HepG2 (cell line): ENCODE data around the gene PNPLA2. TPM values are rescaled to one million over a fixed set of nuclear protein-coding genes. Genes with fewer than 3 reads are reported as not detected.
A peak's percentile ranks its signal among the peaks of the same experiment; 100 is the strongest.

Source experiments
- ATAC-seq: fragments of 200-7000 bp; cut with Tn5 transposase; 3 replicates; pipeline ENCODE4 v1.9.1; 2020; ENCODE audit warnings: mild to moderate bottlenecking, moderate library complexity
- BruUV-seq: library from RNA; stranded (reverse); fragments of 400-500 nt; replicated peaks from 2 replicates; lab custom pipeline; 2021; lab: Mats Ljungman, UMichigan
- CTCF ChIA-PET: fragments of 300-600 bp; formaldehyde crosslinking; extraction: SDS; loops from one replicate; lab custom pipeline; 2021; ENCODE audit warnings: low total read pairs, inconsistent platforms, low intra/inter-chr PET ratio; lab: Yijun Ruan, JAX
- POLR2A ChIA-PET: fragments of 350-600 bp; sonication (Branson Sonifier 250); formaldehyde crosslinking; loops from one replicate; lab custom pipeline; 2020; ENCODE audit warnings: antibody characterized with exemption, inconsistent platforms; lab: Yijun Ruan, JAX
- DNase-seq: peaks from one replicate; pipeline ENCODE4 v3.0.0-alpha.2; 2015; ENCODE audit warnings: low spot score
- FAIRE-seq: peaks from 3 replicates; lab custom pipeline; 2011; peaks lifted over from hg19 to GRCh38; lab: Jason Lieb, UNC
- H2AFZ ChIP-seq: one replicate; pipeline ENCODE4 v1.6.1; 2011; ENCODE audit warnings: low read length, inconsistent platforms
- H3K27ac ChIP-seq: fragments of 300-600 bp; 3 replicates; pipeline ENCODE4 v1.8.0; 2011; ENCODE audit warnings: mixed run types, mild to moderate bottlenecking, mixed read lengths, low read length, inconsistent platforms; ENCODE audit not compliant: insufficient read depth; ENCODE audit errors: extremely low read length
- H3K27me3 ChIP-seq, 2 experiments: fragments of 200-600 bp in 1 of 2; 2 replicates in 1 of 2; 3 replicates in 1 of 2; pipeline versions ENCODE4 v1.6.0 to v1.8.0; 2011; ENCODE audit warnings: low read length in 2 of 2, mild to moderate bottlenecking in 2 of 2, moderate library complexity in 2 of 2, inconsistent platforms in 1 of 2; ENCODE audit not compliant: insufficient read depth in 2 of 2, control insufficient read depth in 1 of 2
- H3K36me3 ChIP-seq, 2 experiments: fragments of 200-600 bp in 1 of 2; replicated peaks in 1 of 2; 2 replicates in 1 of 2; 3 replicates in 1 of 2; pipeline versions ENCODE4 v1.5.1 to v1.8.0; 2011; ENCODE audit warnings: low read length in 2 of 2, inconsistent platforms in 1 of 2; ENCODE audit not compliant: insufficient read depth in 2 of 2, control insufficient read depth in 1 of 2
- H3K4me1 ChIP-seq: 2 replicates; pipeline ENCODE4 v1.5.1; 2012; ENCODE audit warnings: low read length, inconsistent platforms; ENCODE audit not compliant: insufficient read depth
- H3K4me2 ChIP-seq: 2 replicates; pipeline ENCODE4 v1.6.0; 2011; ENCODE audit warnings: low read depth, low read length, inconsistent platforms
- H3K4me3 ChIP-seq, 3 experiments: fragments of 200-600 bp in 1 of 3; sonication (generic), shearing (Covaris generic) in 1 of 3; replicated peaks in 1 of 3; 2 replicates each; pipeline ENCODE4 v1.5.1; 2011 to 2016; ENCODE audit warnings: low read length in 3 of 3, inconsistent platforms in 2 of 3, low read depth in 2 of 3, mild to moderate bottlenecking in 2 of 3, control low read depth in 1 of 3, mixed read lengths in 1 of 3; ENCODE audit not compliant: insufficient read depth in 1 of 3
- H3K79me2 ChIP-seq: one replicate; pipeline ENCODE4 v1.6.1; 2011; ENCODE audit warnings: low read length, inconsistent platforms; ENCODE audit not compliant: insufficient read depth
- H3K9ac ChIP-seq: 2 replicates; pipeline ENCODE4 v1.6.0; 2011; ENCODE audit warnings: mild to moderate bottlenecking, low read depth, low read length, inconsistent platforms; ENCODE audit not compliant: insufficient read depth
- H3K9me3 ChIP-seq: 2 replicates; pipeline ENCODE4 v1.5.1; 2012; ENCODE audit warnings: mild to moderate bottlenecking, low read length
- H4K20me1 ChIP-seq: 2 replicates; pipeline ENCODE4 v1.6.0; 2011; ENCODE audit warnings: inconsistent platforms, mild to moderate bottlenecking, low read length, moderate library complexity; ENCODE audit not compliant: insufficient read depth
- ARHGAP35 ChIP-seq: sonication (generic); formaldehyde crosslinking; IDR thresholded peaks from 2 replicates; pipeline ENCODE4 v1.9.0; 2022; ENCODE audit warnings: mild to moderate bottlenecking, inconsistent platforms, moderate library complexity, missing genetic modification reagents, borderline replicate concordance
- ARID5B ChIP-seq: IDR thresholded peaks from 2 replicates; pipeline ENCODE4 v1.4.0; 2020; ENCODE audit warnings: mild to moderate bottlenecking, missing genetic modification reagents
- KLF6 ChIP-seq: IDR thresholded peaks from 2 replicates; pipeline ENCODE4 v1.8.0; 2016; ENCODE audit warnings: missing biosample characterization, missing genetic modification reagents
- PATZ1 ChIP-seq: sonication (generic); formaldehyde crosslinking; IDR thresholded peaks from 2 replicates; pipeline ENCODE4 v1.4.0; 2020; ENCODE audit warnings: missing genetic modification reagents
- RBFOX2 ChIP-seq: fragments of 200-400 bp; formaldehyde crosslinking; IDR thresholded peaks from 2 replicates; pipeline ENCODE4 v1.6.1; 2017; ENCODE audit warnings: low read depth, mild to moderate bottlenecking, low read length
- RELA ChIP-seq: sonication (generic); formaldehyde crosslinking; IDR thresholded peaks from 2 replicates; pipeline ENCODE4 v1.4.0; 2020; ENCODE audit warnings: missing genetic modification reagents
- ZNF256 ChIP-seq: sonication (generic); formaldehyde crosslinking; conservative IDR thresholded peaks from 2 replicates; pipeline ENCODE4 v1.4.0; 2020; ENCODE audit warnings: missing genetic modification reagents
- ZNF776 ChIP-seq: sonication (generic); formaldehyde crosslinking; IDR thresholded peaks from 2 replicates; pipeline ENCODE4 v1.4.0; 2020; ENCODE audit warnings: mild to moderate bottlenecking, missing genetic modification reagents
- WGBS: methylation state at CpG from one replicate; pipeline ENCODE4 v1.1.6; 2017; ENCODE audit warnings: low lambda C conversion rate; 5-methylcytosine and 5-hydroxymethylcytosine counted together
- in situ Hi-C: cut with HindIII; loops from 2 replicates; pipeline ENCODE4 v1.10.0; 2017; ENCODE audit warnings: low pct_unique_long_range_greater_than_20kb; ENCODE audit not compliant: extremely low pct_ligation_motif_present
- intact Hi-C: fragments of 100-400 bp; cut with micrococcal nuclease; formaldehyde crosslinking; loops from one replicate; pipeline ENCODE4 v1.10.0; 2022; ENCODE audit not compliant: unreplicated experiment
- polyA plus RNA-seq, 8 experiments: library from polyadenylated mRNA; depleted of rRNA in 3 of 8; stranded (reverse) in 7 of 8; unstranded in 1 of 8; fragments of >200 nt; fragmentation: Illumina TruSeq in 4 of 8; extraction: Trizol in 4 of 8; gene quantifications; 2 replicates each; pipeline versions ENCODE4 v1.2.1 to v1.2.3, GENCODE V29; 2011 to 2016; ENCODE audit warnings: low read depth in 4 of 8, missing spikeins in 1 of 8, mixed read lengths in 1 of 8; ENCODE audit not compliant: insufficient read depth in 1 of 8
- total RNA-seq, 5 experiments: library from RNA; depleted of rRNA; stranded (reverse); fragments of >200 nt; fragmentation: Illumina TruSeq; extraction: Trizol; gene quantifications; 2 replicates each; pipeline ENCODE4 v1.2.3, GENCODE V29; 2016; ENCODE audit warnings: low read depth in 1 of 5
- TF ChIP-seq, protein P1 (sequence below): sonication (generic); formaldehyde crosslinking; IDR thresholded peaks from 2 replicates; pipeline ENCODE4 v1.4.0; 2020; ENCODE audit warnings: missing genetic modification reagents
- TF ChIP-seq, protein P2 (sequence below): sonication (generic); formaldehyde crosslinking; IDR thresholded peaks from 2 replicates; pipeline ENCODE4 v1.5.1; 2020; ENCODE audit warnings: mild to moderate bottlenecking, missing genetic modification reagents, moderate library complexity

PNPLA2 gene
- total and polyA plus RNA-seq, 2 of the 13 experiments (the other 11 are each of a cell fraction or from before 2014, with no cell fraction given), result 10.5 to 43.2 TPM

- DNase-seq, result no peak
- peaks cover 11% of the 10 kb centered on the region for H3K79me2 ChIP-seq
- peak overlapping the region; percentile 71 to 81 (median 77) for H3K4me3 ChIP-seq
- peaks cover 75% of the 10 kb centered on the region for H3K4me1 ChIP-seq
- no CpG with 5 or more reads among the region's 55 CpGs for WGBS
- peaks cover 9% of the 10 kb centered on the region; the same call in 1 of the 2 replicates for H4K20me1 ChIP-seq
- ChIA-PET CTCF (no interaction called here), POLR2A (interaction anchor here (0.6 to 16.1 kb wide), 4 partner anchors 8 to 27 kb away, joined by 5 to 264 read pairs (median 74); partner anchors contain the start of genes PNPLA2, POLR2L, RPLP2 and TSPAN4)
- peak overlapping the region; percentile 61 for H3K27ac ChIP-seq
- peak; percentile 7 for ATAC-seq
- H3K9ac ChIP-seq, result peak overlapping the region; percentile 85
- peaks cover 4 to 14% of the 10 kb centered on the region in 2 experiments; a peak in 3 of 5 replicates for H3K36me3 ChIP-seq
- no peaks in the 10 kb centered on the region for H3K27me3 ChIP-seq
- H2AFZ ChIP-seq, result no peak overlapping the region
- no TSS peak for BruUV-seq
- no peak for FAIRE-seq
- no peaks in the 10 kb centered on the region for H3K9me3 ChIP-seq
- peak overlapping the region; percentile 81 for H3K4me2 ChIP-seq
- intact Hi-C loops (no loop called here), in situ Hi-C loops (no loop called here)
- TF ChIP-seq, protein P1, sequence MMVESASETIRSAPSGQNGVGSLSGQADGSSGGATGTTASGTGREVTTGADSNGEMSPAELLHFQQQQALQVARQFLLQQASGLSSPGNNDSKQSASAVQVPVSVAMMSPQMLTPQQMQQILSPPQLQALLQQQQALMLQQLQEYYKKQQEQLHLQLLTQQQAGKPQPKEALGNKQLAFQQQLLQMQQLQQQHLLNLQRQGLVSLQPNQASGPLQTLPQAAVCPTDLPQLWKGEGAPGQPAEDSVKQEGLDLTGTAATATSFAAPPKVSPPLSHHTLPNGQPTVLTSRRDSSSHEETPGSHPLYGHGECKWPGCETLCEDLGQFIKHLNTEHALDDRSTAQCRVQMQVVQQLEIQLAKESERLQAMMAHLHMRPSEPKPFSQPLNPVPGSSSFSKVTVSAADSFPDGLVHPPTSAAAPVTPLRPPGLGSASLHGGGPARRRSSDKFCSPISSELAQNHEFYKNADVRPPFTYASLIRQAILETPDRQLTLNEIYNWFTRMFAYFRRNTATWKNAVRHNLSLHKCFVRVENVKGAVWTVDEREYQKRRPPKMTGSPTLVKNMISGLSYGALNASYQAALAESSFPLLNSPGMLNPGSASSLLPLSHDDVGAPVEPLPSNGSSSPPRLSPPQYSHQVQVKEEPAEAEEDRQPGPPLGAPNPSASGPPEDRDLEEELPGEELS (CRISPR knock-in tag), result 0 out of 2 replicates have a peak, but pooled peaks have one; percentile 15
- TF ChIP-seq ARHGAP35 (CRISPR knock-in tag) (no peak), RBFOX2 (peak; percentile 66; the same call in 1 of the 2 replicates), ZNF256 (no peak), RELA (CRISPR knock-in tag) (no peak), ZNF776 (CRISPR knock-in tag) (peak; percentile 27; the same call in 1 of the 2 replicates), KLF6 (CRISPR knock-in tag) (0 out of 2 replicates have a peak, but pooled peaks have one; percentile 32), PATZ1 (peak; percentile 52; the same call in 1 of the 2 replicates), ARID5B (CRISPR knock-in tag) (no peak)
- TF ChIP-seq, protein P2, sequence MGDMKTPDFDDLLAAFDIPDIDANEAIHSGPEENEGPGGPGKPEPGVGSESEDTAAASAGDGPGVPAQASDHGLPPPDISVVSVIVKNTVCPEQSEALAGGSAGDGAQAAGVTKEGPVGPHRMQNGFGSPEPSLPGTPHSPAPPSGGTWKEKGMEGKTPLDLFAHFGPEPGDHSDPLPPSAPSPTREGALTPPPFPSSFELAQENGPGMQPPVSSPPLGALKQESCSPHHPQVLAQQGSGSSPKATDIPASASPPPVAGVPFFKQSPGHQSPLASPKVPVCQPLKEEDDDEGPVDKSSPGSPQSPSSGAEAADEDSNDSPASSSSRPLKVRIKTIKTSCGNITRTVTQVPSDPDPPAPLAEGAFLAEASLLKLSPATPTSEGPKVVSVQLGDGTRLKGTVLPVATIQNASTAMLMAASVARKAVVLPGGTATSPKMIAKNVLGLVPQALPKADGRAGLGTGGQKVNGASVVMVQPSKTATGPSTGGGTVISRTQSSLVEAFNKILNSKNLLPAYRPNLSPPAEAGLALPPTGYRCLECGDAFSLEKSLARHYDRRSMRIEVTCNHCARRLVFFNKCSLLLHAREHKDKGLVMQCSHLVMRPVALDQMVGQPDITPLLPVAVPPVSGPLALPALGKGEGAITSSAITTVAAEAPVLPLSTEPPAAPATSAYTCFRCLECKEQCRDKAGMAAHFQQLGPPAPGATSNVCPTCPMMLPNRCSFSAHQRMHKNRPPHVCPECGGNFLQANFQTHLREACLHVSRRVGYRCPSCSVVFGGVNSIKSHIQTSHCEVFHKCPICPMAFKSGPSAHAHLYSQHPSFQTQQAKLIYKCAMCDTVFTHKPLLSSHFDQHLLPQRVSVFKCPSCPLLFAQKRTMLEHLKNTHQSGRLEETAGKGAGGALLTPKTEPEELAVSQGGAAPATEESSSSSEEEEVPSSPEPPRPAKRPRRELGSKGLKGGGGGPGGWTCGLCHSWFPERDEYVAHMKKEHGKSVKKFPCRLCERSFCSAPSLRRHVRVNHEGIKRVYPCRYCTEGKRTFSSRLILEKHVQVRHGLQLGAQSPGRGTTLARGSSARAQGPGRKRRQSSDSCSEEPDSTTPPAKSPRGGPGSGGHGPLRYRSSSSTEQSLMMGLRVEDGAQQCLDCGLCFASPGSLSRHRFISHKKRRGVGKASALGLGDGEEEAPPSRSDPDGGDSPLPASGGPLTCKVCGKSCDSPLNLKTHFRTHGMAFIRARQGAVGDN (CRISPR knock-in tag), result peak; percentile 60; the same call in 1 of the 2 replicates
Measured at GRCh38 chr11:833114-833791, 14.5 kb downstream of the PNPLA2 start.
